GM06990 (cell line): ENCODE results near the gene PRPF6.
A peak's percentile ranks its signal among the peaks of the same experiment; 100 is the strongest.
"Not testable (repeated sequence)": the region's sequence is repeated elsewhere in the genome, so short reads cannot be mapped to it uniquely, and the experiment has no call there.

Experiments
- DNase-seq: peaks from one replicate; pipeline ENCODE4 v3.0.0-alpha.2; 2011; ENCODE audit not compliant: insufficient read length; ENCODE audit errors: extremely low read depth
- H3K27me3 ChIP-seq: replicated peaks from 2 replicates; pipeline ENCODE4 v1.6.0; 2011; ENCODE audit warnings: low read length; ENCODE audit not compliant: control insufficient read depth, insufficient read depth
- H3K36me3 ChIP-seq: 2 replicates; pipeline ENCODE4 v1.5.1; 2011; ENCODE audit warnings: low read length; ENCODE audit not compliant: control insufficient read depth, insufficient read depth
- H3K4me3 ChIP-seq: replicated peaks from 2 replicates; pipeline ENCODE4 v1.5.1; 2011; ENCODE audit warnings: low read depth, mild to moderate bottlenecking, control low read depth, low read length
- CTCF ChIP-seq: IDR thresholded peaks from 2 replicates; pipeline ENCODE4 v1.5.1; 2011; ENCODE audit warnings: low read length, control low read depth, mild to moderate bottlenecking, inconsistent platforms; ENCODE audit not compliant: insufficient read depth, poor library complexity, severe bottlenecking

Gene PRPF6

DNA sequence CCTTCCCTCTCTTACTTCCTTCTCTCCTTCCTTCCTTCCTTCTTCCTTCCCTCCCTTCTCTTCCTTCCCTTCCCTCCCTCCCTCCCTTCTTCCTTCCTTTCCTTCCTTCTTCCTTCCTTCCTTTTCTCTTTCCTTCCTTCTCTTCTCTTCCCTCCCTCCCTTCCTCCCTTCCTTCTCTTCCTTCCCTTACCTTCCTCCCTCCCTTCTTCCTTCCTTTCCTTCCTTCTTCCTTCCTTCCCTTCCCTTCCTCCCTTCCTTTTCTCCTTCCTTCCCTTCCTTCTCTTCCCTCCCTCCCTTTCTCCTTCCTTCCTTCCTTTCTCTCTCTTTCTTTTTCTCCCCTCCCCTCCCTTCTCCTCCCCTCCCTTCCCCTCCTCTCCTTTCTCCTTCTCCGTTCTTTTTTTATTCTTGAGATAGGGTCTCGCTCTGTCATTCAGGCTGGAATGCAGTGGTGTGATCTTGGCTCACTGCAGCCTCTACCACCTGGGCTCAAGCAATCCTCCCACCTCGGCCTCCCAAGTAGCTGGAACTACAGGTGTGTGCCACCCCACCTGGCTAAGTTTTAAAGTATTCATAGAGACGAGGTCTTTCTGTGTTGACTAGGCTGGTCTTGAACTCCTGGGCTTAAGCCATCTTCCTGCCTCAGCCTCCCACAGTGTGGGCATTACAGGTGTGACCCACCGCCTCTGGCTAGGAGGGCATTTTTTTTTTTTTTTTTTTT, 10.1 kb upstream of the PRPF6 start:
- Histone ChIP-seq H3K27me3 (no peaks in the 10 kb centered on the region), H3K4me3 (no peak overlapping the region), H3K36me3 (peaks cover 31% of the 10 kb centered on the region)

GRCh38 chr20:63971960-63972311, 9.0 kb upstream of the PRPF6 start:
- not testable (repeated sequence) for H3K27me3 ChIP-seq, H3K4me3 ChIP-seq, DNase-seq
- H3K36me3 ChIP-seq, result peaks cover 29% of the 10 kb centered on the region

More for the DNA sequence above, 10.1 kb upstream of the PRPF6 start:
- no peak for TF ChIP-seq CTCF
- DNase-seq, result no peak

DNA sequence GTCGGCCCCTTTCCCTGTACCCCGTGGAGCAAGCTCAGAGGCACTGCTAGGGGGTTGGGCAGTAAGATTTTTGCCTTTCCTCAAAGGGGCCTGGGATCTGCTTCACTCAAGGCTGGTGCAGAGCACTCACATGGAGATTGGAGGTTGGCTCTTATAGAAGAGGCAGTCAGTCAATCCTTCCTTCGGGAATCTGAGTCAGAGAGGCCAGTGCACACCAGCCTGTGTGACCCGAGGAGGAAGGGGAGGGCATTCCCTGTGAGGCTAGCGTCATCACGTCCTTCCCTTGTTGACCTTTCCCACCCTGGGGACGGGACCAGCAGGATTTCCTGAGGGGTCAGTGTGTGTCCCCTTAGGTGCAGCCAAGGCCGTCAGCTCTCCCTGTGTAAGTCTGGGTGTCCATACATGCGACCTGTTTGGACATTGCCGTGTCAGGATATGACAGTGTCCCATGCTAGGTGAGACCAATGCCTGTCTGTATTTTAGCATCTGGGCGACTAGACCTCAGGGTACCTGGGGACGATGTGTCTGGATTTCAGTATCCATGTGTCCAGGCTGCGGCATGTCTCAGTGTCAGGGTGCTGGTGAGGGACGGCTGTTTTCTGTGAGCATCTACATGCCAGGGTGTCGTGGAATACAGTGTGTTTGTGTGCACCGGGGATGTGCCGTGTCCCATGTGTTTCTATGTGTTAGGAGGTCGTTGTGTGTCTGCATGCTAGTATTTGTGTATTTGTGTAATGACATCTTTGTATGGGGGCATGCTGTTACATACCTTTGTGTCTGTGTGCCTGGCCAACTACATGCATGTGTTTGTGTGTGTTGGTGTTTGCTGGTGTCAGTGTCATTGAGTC, 8.4 kb upstream of the PRPF6 start:
- no peak overlapping the region for H3K4me3 ChIP-seq
- H3K36me3 ChIP-seq, result peaks cover 25% of the 10 kb centered on the region
- TF ChIP-seq CTCF, result no peak
- no peaks in the 10 kb centered on the region for H3K27me3 ChIP-seq
- DNase-seq, result peak; percentile 3

DNA sequence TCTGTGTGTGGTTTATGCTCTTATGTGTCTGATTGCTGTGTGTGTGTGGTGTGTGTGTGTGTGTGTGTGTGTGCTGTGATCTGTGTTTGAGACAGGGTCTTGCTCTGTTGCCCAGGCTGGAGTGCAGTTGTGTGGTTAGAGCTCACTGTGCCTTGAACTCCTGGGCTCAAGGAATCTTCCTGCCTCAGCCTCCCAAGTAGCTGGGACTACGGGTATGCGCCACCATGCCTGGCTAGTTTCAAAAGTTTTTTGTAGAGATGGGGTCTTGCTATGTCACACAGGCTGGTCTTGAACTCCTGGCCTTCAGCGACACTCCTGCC, 7.8 kb upstream of the PRPF6 start:
- H3K27me3 ChIP-seq, result no peaks in the 10 kb centered on the region
- H3K36me3 ChIP-seq, result peaks cover 23% of the 10 kb centered on the region
- DNase-seq, result no peak
- no peak for TF ChIP-seq CTCF
- no peak overlapping the region for H3K4me3 ChIP-seq

GRCh38 chr20:63973636-63974401, 7.1 kb upstream of the PRPF6 start:
- Histone ChIP-seq H3K27me3 (no peaks in the 10 kb centered on the region), H3K36me3 (peaks cover 23% of the 10 kb centered on the region), H3K4me3 (no peak overlapping the region)
- peak; percentile 96 for TF ChIP-seq CTCF
- peak; percentile 84 for DNase-seq
